ENCODE results near the gene ACKR2.

ACKR2 gene

GRCh38 chr3:42894698-42895579 is 85.7 kb downstream of the ACKR2 start:
- no peak for DNase-seq

GRCh38 chr3:42895580-42895868 is 86.3 kb downstream of the ACKR2 start:
- DNase-seq: no peak

GRCh38 chr3:42898896-42899675 is 89.8 kb downstream of the ACKR2 start:
- DNase-seq: peak; percentile 33

GRCh38 chr3:42900226-42901072 is 91.2 kb downstream of the ACKR2 start:
- DNase-seq: no peak

- no peak for DNase-seq
Measured at GRCh38 chr3:42901073-42901415, 91.8 kb downstream of the ACKR2 start.

- DNase-seq: no peak
Measured at GRCh38 chr3:42902257-42902656, 93.0 kb downstream of the ACKR2 start.

- no peak for DNase-seq
Measured at GRCh38 chr3:42904076-42904475, 94.8 kb downstream of the ACKR2 start.

GRCh38 chr3:42905740-42906069 is 96.5 kb downstream of the ACKR2 start:
- DNase-seq: no peak

GRCh38 chr3:42906070-42906847 is 97.0 kb downstream of the ACKR2 start, which contains the start of gene ZNF662:
TSS of gene ZNF662 (plus strand) at chr3:42906142. CDS start at chr3:42908115, 1,973 bp downstream.
- no peak for DNase-seq

- no peak for DNase-seq
Measured at GRCh38 chr3:42906848-42907183, 97.6 kb downstream of the ACKR2 start.

- no peak for DNase-seq
Measured at GRCh38 chr3:42908675-42909074, 99.4 kb downstream of the ACKR2 start.

GRCh38 chr3:42911551-42911950 is 102.3 kb downstream of the ACKR2 start:
- DNase-seq: no peak

GRCh38 chr3:42914771-42915515 is 105.7 kb downstream of the ACKR2 start:
- DNase-seq: no peak

Measured in NCI-H2171 treated with DMSO at 0.1 percent for 48 hours (cell line).